ENCODE data around the gene WWC1.

DNA sequence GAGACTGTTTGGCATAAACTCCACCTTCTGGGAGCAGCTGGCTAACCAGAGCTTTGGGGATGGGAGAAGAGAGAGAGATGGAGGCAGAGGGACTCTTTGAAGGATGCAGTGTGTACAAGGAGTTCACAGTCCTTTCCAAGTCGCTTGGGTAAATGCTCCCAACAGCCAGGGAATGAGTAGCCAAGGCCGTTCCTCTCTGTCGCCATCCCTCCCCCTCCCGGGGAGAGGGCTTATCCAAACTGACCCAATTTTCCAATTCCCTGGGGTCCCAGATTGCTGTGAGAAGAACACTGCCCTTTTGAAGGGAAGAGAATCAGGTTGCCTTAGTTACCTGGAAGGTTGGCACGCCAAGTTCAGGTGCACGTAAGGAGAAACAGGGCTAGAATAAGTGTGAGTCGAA is 7.9 kb downstream of the WWC1 start:
- TF ChIP-seq, protein P1, sequence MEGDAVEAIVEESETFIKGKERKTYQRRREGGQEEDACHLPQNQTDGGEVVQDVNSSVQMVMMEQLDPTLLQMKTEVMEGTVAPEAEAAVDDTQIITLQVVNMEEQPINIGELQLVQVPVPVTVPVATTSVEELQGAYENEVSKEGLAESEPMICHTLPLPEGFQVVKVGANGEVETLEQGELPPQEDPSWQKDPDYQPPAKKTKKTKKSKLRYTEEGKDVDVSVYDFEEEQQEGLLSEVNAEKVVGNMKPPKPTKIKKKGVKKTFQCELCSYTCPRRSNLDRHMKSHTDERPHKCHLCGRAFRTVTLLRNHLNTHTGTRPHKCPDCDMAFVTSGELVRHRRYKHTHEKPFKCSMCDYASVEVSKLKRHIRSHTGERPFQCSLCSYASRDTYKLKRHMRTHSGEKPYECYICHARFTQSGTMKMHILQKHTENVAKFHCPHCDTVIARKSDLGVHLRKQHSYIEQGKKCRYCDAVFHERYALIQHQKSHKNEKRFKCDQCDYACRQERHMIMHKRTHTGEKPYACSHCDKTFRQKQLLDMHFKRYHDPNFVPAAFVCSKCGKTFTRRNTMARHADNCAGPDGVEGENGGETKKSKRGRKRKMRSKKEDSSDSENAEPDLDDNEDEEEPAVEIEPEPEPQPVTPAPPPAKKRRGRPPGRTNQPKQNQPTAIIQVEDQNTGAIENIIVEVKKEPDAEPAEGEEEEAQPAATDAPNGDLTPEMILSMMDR (IDR thresholded peaks at IDR 0.05; ENCODE audit: low read length), result no peak
- TF ChIP-seq EZH2 (IDR thresholded peaks at IDR 0.05; ENCODE audit: borderline replicate concordance, low read length), result no peak
